CD14-positive monocyte (primary cell): ENCODE measurements around the gene B3GNT2. TPM values are rescaled to one million over a fixed set of nuclear protein-coding genes. Genes with fewer than 3 reads are reported as not detected.

Experiments used
- DNase-seq, 3 donors: peaks; one replicate each; pipeline ENCODE4 v3.0.0-alpha.2; 2011 to 2022
- H2AFZ ChIP-seq: 2 replicates; pipeline ENCODE4 v1.6.0; 2012; ENCODE audit warnings: mild to moderate bottlenecking, low read depth, low read length, inconsistent platforms; ENCODE audit not compliant: insufficient read depth, poor library complexity, severe bottlenecking
- H3K27ac ChIP-seq, 2 donors: 1 replicate in 1 of 2; 2 replicates in 1 of 2; pipeline ENCODE4 v1.5.1; 2012 to 2013; ENCODE audit warnings: low read length in 2 of 2, control low read depth in 1 of 2, inconsistent platforms in 1 of 2, low read depth in 1 of 2, mild to moderate bottlenecking in 1 of 2
- H3K27me3 ChIP-seq, 2 donors: one replicate each; pipeline versions ENCODE4 v1.6.0 to v1.6.1; 2011 to 2013; ENCODE audit warnings: low read length in 2 of 2; ENCODE audit not compliant: control insufficient read depth in 2 of 2, insufficient read depth in 2 of 2
- H3K36me3 ChIP-seq, 2 donors: replicated peaks in 1 of 2; 1 replicate in 1 of 2; 2 replicates in 1 of 2; pipeline versions ENCODE4 v1.5.1 to v1.6.1; 2012 to 2013; ENCODE audit warnings: low read length in 2 of 2, control low read depth in 1 of 2, inconsistent platforms in 1 of 2, mild to moderate bottlenecking in 1 of 2; ENCODE audit not compliant: insufficient read depth in 2 of 2, control insufficient read depth in 1 of 2
- H3K4me1 ChIP-seq, 2 donors: 1 replicate in 1 of 2; 2 replicates in 1 of 2; pipeline versions ENCODE4 v1.5.1 to v1.6.1; 2012 to 2013; ENCODE audit warnings: low read length in 2 of 2, control low read depth in 1 of 2, inconsistent platforms in 1 of 2, mild to moderate bottlenecking in 1 of 2, moderate library complexity in 1 of 2; ENCODE audit not compliant: insufficient read depth in 2 of 2, control insufficient read depth in 1 of 2
- H3K4me2 ChIP-seq: replicated peaks from 2 replicates; pipeline ENCODE3; 2012; ENCODE audit warnings: low read length, moderate library complexity, mild to moderate bottlenecking; ENCODE audit not compliant: poor library complexity, severe bottlenecking; ENCODE audit errors: extremely low read depth
- H3K4me3 ChIP-seq, 3 experiments: fragments of 200-600 bp in 1 of 3; sonication (generic) in 1 of 3; replicated peaks in 1 of 3; 1 replicate in 2 of 3; 2 replicates in 1 of 3; pipeline ENCODE4 v1.5.1; 2011 to 2013; ENCODE audit warnings: low read length in 3 of 3, mild to moderate bottlenecking in 3 of 3, control low read depth in 2 of 3, low read depth in 2 of 3, inconsistent platforms in 1 of 3, moderate library complexity in 1 of 3
- H3K79me2 ChIP-seq: 2 replicates; pipeline ENCODE4 v1.6.0; 2012; ENCODE audit warnings: mild to moderate bottlenecking, control low read depth, inconsistent platforms, low read length, moderate library complexity; ENCODE audit not compliant: insufficient read depth
- H3K9ac ChIP-seq: 2 replicates; pipeline ENCODE4 v1.6.0; 2017; ENCODE audit warnings: low read length, mild to moderate bottlenecking; ENCODE audit not compliant: insufficient read depth, poor library complexity, severe bottlenecking
- H3K9me3 ChIP-seq, 2 donors: replicated peaks in 1 of 2; 1 replicate in 1 of 2; 2 replicates in 1 of 2; pipeline versions ENCODE4 v1.5.1 to v1.6.1; 2012 to 2013; ENCODE audit warnings: low read length in 2 of 2, control low read depth in 1 of 2; ENCODE audit not compliant: control insufficient read depth in 1 of 2, insufficient read depth in 1 of 2
- H4K20me1 ChIP-seq: 2 replicates; pipeline ENCODE4 v1.6.0; 2012; ENCODE audit warnings: mild to moderate bottlenecking, low read length, control low read depth, moderate library complexity; ENCODE audit not compliant: insufficient read depth
- H3K27ac Mint-ChIP-seq, 7 donors: one replicate each; pipeline ENCODE4 v1.8.0; 2020; ENCODE audit warnings: mild to moderate bottlenecking in 7 of 7, mixed read lengths in 7 of 7, moderate library complexity in 6 of 7, inconsistent platforms in 2 of 7
- H3K27me3 Mint-ChIP-seq, 3 donors: one replicate each; pipeline ENCODE4 v1.8.0; 2021 to 2022; ENCODE audit warnings: low read depth in 3 of 3, mild to moderate bottlenecking in 3 of 3, mixed read lengths in 3 of 3, moderate library complexity in 3 of 3, inconsistent platforms in 1 of 3
- H3K36me3 Mint-ChIP-seq, 2 donors: one replicate each; pipeline ENCODE4 v1.8.0; 2020; ENCODE audit warnings: mixed read lengths in 2 of 2, inconsistent platforms in 1 of 2, mild to moderate bottlenecking in 1 of 2
- H3K4me1 Mint-ChIP-seq: one replicate; pipeline ENCODE4 v1.8.0; 2020; ENCODE audit warnings: mild to moderate bottlenecking, mixed read lengths
- H3K4me3 Mint-ChIP-seq, 2 donors: one replicate each; pipeline ENCODE4 v1.8.0; 2020; ENCODE audit warnings: mild to moderate bottlenecking in 2 of 2, mixed read lengths in 2 of 2, moderate library complexity in 1 of 2
- H3K9me3 Mint-ChIP-seq, 7 donors: one replicate each; pipeline ENCODE4 v1.8.0; 2020 to 2022; ENCODE audit warnings: mixed read lengths in 7 of 7, mild to moderate bottlenecking in 6 of 7, moderate library complexity in 6 of 7, inconsistent platforms in 2 of 7
- WGBS: methylation state at CpG from one replicate; pipeline ENCODE4 v1.1.5; 2013; ENCODE audit warnings: missing lambda C conversion rate; ENCODE audit not compliant: insufficient coverage; 5-methylcytosine and 5-hydroxymethylcytosine counted together
- intact Hi-C, 2 donors: fragments of 100-400 bp; cut with micrococcal nuclease; formaldehyde crosslinking; loops; one replicate each; pipeline versions ENCODE4 v1.15.0 to v1.15.1; 2023
- polyA plus RNA-seq, 3 donors: library from polyadenylated mRNA; depleted of rRNA in 1 of 3; unstranded in 2 of 3; stranded (reverse) in 1 of 3; fragments of 300-500 nt in 2 of 3; fragments of >200 nt in 1 of 3; fragmentation: Illumina TruSeq in 2 of 3; gene quantifications; 1 replicate in 2 of 3; 2 replicates in 1 of 3; pipeline ENCODE4 v1.2.3, GENCODE V29; 2012 to 2021
- TF ChIP-seq, protein P1 (sequence below): fragments of 200-600 bp; IDR thresholded peaks from one replicate; pipeline ENCODE4 v1.8.0; 2022; ENCODE audit warnings: antibody characterized with exemption, mild to moderate bottlenecking

B3GNT2 gene
- polyA plus RNA-seq, 3 donors, result 15.9 to 34.7 (median 18.5) TPM

DNA sequence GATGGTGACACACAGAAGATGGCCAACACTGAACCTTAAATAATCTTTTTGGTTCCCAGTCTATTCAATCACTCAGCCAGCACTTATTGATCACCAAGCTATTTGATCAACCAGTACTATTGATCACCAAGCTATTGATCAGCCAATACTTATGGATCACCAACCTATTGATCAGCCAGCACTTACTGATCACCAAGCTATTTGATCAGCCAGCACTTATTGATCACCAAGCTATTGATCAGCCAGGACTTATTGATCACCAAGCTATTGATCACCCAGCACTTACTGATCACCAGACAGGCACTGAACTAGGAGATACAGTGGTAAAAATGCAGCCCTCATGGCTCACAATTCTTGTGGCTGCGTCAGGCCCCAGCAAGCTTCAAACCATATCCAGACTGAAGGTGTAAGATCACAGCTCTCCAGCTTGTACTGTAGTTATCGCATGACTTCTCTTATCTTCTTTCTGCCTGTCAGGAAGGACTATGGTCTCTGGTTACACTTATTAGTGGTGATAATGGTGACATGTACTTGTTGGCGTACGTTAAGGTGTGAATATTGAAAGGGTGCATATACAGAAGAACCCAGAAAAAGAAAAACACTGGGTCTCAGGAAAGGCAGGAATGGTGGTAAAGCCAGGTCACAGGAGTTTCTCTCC is 18.4 kb upstream of the B3GNT2 start:
- Histone ChIP-seq H3K4me2 (no peak overlapping the region), H3K36me3 (no peaks in the 10 kb centered on the region), H3K4me3 (no peak overlapping the region), H4K20me1 (no peaks in the 10 kb centered on the region), H3K9ac (no peak overlapping the region), H3K27me3 (no peaks in the 10 kb centered on the region), H3K27ac (no peak overlapping the region), H2AFZ (no peak overlapping the region), H3K4me1 (no peaks in the 10 kb centered on the region), H3K79me2 (no peaks in the 10 kb centered on the region), H3K9me3 (no peaks in the 10 kb centered on the region)
- Mint-ChIP-seq H3K36me3 (no peaks in the 10 kb centered on the region), H3K27ac (no peak overlapping the region), H3K27me3 (peaks cover 1 to 3% (median 2%) of the 10 kb centered on the region in 3 donors), H3K4me1 (peaks cover 8% of the 10 kb centered on the region), H3K9me3 (no peaks in the 10 kb centered on the region), H3K4me3 (no peak overlapping the region)
- TF ChIP-seq, protein P1, sequence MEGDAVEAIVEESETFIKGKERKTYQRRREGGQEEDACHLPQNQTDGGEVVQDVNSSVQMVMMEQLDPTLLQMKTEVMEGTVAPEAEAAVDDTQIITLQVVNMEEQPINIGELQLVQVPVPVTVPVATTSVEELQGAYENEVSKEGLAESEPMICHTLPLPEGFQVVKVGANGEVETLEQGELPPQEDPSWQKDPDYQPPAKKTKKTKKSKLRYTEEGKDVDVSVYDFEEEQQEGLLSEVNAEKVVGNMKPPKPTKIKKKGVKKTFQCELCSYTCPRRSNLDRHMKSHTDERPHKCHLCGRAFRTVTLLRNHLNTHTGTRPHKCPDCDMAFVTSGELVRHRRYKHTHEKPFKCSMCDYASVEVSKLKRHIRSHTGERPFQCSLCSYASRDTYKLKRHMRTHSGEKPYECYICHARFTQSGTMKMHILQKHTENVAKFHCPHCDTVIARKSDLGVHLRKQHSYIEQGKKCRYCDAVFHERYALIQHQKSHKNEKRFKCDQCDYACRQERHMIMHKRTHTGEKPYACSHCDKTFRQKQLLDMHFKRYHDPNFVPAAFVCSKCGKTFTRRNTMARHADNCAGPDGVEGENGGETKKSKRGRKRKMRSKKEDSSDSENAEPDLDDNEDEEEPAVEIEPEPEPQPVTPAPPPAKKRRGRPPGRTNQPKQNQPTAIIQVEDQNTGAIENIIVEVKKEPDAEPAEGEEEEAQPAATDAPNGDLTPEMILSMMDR, result no peak
- 100% methylated on average over 3 of the region's 4 CpGs for WGBS
- no peak for DNase-seq
- intact Hi-C loops, result no loop called here

DNA sequence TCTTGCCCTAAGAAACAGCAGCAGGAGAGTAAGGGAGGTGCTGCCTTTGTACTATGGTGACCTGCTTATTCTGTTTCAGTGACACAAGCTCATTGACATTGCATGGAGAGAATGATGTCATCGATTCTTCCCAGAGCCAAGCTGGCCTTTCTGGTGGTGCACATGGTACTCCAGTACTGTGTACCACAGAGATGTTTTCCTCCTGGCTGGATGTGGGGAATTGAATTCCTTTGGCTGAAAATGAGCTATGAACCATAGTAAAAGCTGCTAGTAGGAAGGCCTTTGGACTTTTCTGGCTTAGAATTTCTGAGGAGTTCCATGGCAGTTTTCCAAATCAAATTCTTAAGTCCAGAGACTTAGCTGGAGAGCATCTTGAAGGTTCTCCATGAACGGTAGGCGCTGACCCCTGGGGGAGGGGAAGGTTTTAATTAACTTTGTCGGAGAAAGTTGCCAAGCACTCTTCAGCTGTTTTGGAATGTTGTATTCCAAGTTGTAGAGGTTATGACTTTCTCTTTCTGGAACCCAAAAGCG is 17.1 kb upstream of the B3GNT2 start:
- Histone ChIP-seq H3K9me3 (no peaks in the 10 kb centered on the region), H3K4me2 (no peak overlapping the region), H2AFZ (no peak overlapping the region), H4K20me1 (no peaks in the 10 kb centered on the region), H3K36me3 (no peaks in the 10 kb centered on the region), H3K79me2 (no peaks in the 10 kb centered on the region), H3K27ac (no peak overlapping the region), H3K9ac (no peak overlapping the region), H3K4me1 (no peaks in the 10 kb centered on the region), H3K4me3 (no peak overlapping the region), H3K27me3 (no peaks in the 10 kb centered on the region)
- DNase-seq, result no peak
- H3K4me3 Mint-ChIP-seq, result no peak overlapping the region
- intact Hi-C loops, result no loop called here
- 100% methylated on average over 2 of the region's 5 CpGs for WGBS
- H3K27ac Mint-ChIP-seq, result no peak overlapping the region
- H3K4me1 Mint-ChIP-seq, result peaks cover 8% of the 10 kb centered on the region
- TF ChIP-seq, protein P1, result no peak
- H3K36me3 Mint-ChIP-seq, result no peaks in the 10 kb centered on the region
- no peaks in the 10 kb centered on the region for H3K9me3 Mint-ChIP-seq
- peaks cover 1 to 2% (median 2%) of the 10 kb centered on the region in 3 donors for H3K27me3 Mint-ChIP-seq
